HG03558 (cell line): ENCODE results near the gene RNU1-2.
"Not testable (repeated sequence)": the region's sequence is repeated elsewhere in the genome, so short reads cannot be mapped to it uniquely, and the experiment has no call there.

Source experiments
- ATAC-seq: cut with Tn5 transposase; IDR thresholded peaks from one replicate; pipeline ENCODE4 v1.9.1; 2021; ENCODE audit warnings: moderate number of reproducible peaks; ENCODE audit not compliant: unreplicated experiment; ENCODE audit errors: extremely low read depth

Gene RNU1-2

DNA sequence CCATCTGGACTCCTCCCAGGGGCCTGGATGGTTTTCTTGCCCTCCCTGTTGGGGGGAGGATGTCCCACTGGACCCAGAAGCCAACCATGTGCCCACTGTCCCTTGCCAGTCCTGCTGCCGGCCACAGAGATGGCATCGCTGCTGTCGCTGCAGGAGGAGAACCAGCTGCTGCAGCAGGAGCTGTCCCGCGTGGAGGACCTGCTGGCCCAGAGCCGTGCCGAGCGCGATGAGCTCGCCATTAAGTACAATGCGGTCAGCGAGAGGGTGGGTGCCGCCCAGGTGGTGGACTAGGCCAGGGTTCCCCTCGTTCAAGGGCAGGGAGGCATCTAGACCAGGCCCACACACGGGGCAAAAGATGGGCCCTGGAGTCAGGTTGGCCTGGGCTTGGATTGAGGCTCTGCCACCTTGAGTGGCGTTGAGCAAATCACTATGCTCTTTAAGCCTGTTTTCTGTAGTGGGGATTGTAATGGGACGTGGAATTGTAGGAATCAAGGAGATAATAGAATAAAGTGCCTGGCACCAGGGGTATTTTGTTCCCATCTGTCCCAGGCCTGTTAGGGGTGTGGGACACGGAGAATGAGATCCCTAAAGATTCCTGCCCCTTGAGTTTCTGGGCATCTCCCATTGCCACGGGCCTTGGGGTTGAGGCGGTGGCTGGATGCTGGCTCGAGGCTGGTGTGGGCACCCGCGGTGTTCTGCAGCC lies 28.6 kb downstream of the RNU1-2 start:
- ATAC-seq = no peak

DNA sequence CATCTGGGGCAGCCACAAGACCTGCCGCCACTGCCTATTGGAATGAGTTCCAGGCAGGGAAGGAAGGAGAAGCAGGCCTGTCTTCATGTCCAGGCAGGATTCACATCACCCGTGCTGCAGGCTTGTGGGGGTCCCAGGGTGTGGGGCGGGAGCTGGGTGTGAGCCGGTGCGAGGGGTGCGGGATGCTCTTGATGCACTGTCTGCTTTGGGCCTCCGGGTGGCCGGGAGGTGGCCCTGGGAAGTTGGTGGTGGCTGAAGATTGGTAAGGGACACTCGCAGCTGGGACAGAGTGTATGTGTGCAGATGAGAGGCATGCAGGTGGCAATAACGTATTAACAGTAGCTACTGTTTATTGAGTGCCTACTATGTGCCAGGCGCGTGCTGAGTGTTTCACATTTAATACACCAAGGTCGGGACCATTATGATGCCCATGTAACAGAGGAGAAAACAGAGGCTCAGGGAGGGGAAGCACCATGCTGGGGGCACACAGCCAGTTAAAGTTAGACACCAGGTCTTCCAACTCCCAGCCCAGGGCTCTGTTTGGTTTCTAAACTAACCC lies 29.2 kb downstream of the RNU1-2 start:
- ATAC-seq = no peak

DNA sequence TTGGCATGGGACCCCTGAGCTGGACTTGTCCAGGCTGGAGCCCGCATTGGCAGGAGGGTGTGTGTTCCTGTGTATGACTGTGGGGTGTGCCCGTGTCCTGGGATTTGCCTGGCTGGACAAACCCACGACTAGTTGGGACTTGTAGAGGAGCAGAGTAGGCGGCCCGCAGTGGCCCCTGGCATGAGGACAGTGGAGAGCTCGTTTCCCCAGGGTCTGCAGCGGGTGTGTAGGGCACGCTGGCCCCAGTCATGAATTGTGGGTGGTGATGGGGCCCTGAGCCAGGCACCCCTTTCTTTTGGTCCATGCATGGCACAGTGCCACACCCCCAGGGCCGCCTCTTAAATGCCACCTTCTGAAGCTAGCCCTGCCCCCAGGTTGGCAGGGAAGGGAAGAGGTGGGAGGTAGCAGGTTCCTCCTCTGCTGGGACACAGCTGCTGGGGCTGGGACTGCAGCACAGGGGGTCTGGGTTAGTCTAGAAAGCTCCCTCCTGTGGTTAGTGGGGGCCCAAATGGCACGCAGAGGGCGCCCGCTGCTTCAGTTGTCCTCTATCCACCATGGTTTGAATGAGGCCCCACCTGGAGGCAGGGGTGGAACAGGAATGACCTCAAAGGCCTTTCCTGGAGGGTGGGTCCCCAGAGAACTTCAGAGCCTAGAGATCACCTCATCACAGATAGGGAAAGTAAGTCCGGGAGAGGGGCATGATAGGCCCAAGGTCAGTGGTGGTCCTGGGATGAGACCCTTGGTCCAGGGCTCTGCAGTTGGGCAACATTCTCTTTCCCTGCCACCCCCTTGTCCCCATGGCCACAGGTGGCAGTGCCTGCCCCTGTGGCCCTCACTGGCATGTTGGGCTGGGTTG lies 30.1 kb downstream of the RNU1-2 start:
- ATAC-seq = no peak

DNA sequence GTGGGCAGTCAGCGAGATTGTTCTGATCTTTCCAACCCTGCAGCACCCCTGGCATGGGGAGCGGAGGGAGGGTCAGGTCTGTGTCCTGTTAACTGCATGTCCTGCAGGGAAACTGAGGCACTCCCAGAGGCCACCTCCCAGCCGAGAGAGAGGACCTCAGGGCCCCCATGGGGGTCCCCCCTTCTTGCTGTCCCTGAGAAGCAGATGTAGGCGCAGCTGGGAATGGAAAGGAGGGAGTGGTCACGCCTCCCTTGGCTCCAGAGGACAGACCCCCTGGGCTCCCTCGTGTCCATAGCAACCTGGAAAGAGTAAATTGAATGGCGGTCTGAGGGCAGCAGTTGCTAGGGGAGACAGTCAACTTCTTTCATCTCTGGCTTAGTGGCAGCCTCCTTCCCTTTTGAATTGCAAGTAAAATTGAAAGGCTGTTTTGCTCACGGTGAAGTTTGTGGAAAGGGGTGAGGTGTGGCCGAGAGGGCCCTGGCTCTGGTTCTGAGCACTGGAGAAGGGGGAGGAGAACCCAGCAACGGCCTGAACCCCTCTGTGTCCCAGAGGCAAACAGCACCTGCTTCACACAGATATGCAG lies 30.8 kb downstream of the RNU1-2 start:
- no peak for ATAC-seq

DNA sequence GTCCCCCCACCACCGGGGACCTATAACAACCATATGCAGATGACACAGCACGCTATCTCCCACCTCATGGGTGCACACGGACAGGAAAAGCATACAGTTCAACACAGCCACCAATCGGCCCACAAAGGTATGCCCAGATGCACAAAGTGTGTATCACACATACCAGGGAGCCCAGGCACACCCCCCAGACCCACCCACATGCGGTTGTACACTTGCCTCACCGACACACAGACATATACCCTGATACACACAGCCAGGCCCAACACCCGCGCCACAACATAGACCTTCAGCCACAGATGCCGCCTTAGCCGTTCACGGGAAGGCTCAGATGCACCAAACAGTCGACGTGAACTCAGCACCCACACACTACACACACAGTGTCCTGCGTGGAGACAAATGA lies 31.5 kb downstream of the RNU1-2 start:
- no peak for ATAC-seq

DNA sequence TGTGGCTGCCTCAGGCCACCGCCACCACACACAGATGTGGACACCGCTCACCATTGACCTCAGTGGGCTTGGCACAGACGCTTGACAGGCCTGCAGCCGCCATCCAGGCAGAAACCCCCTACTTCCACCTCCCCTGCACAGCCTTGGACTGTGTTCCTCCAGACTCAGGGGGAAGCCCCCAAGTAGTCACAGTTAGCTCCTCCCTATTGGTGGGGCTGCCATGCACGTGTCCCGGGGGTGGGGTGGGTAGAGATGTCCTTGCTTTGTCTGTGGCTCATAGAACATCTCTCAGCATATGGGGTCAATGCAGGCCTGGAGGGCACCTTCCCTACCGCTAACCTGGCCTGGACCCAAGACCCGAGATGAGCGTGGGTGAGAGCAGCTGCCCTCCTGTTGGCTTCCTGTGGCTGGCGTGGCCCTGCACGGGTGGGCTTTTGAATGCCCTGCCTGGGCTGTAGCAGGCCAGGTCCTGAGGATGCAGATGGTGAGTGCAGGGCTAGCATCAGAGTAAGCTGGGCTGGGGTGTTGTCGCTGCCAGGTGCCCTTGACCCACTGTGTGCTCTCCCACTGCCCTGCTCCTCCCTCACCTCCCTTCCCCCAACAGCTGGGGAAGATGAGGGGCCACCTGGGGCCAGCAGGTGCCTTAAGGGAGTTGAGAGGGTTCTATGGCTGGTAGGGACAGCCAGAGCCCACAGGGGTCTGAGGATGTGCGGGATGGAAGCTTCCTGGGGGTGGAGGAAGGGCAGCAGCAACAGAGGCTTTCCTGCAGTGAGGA lies 32.1 kb downstream of the RNU1-2 start:
- no peak for ATAC-seq

DNA sequence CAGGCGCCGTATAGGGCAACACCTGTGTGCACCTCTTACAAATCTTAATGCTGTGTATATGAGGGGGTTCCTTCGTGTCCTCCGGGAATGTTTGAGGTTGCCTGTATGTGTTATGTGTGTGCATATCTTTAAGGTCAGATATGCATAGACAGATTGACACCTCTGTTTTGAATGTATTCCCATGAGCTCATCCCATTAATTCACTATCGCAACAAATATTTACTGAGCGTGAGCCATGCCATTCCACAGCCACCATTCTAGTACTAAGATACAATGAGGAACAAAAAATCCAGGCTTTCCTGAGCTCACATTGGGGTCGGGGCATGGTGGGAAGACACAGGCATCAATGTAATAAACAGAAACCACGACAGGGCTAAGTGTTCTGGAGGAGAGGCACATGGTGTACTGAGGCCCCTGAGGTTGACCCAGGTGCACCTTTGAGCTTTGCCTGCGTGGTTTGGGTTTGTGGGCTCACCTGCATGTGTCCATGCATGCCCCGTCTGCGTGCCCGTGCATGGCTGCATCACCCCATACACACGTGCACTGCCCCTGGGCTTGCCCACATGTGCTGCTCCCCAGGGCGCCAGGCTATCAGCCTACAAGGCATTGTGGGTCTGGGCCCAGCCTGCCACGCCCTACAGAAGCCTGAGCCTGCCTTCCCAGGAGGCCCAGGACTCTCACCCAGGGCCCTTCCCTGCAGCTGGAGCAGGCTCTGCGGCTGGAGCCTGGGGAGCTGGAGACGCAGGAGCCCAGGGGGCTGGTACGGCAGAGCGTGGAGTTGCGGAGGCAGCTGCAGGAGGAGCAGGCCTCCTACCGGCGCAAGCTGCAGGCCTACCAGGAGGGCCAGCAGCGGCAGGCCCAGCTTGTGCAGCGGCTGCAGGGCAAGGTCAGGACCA lies 33.6 kb downstream of the RNU1-2 start:
- ATAC-seq = not testable (repeated sequence)

DNA sequence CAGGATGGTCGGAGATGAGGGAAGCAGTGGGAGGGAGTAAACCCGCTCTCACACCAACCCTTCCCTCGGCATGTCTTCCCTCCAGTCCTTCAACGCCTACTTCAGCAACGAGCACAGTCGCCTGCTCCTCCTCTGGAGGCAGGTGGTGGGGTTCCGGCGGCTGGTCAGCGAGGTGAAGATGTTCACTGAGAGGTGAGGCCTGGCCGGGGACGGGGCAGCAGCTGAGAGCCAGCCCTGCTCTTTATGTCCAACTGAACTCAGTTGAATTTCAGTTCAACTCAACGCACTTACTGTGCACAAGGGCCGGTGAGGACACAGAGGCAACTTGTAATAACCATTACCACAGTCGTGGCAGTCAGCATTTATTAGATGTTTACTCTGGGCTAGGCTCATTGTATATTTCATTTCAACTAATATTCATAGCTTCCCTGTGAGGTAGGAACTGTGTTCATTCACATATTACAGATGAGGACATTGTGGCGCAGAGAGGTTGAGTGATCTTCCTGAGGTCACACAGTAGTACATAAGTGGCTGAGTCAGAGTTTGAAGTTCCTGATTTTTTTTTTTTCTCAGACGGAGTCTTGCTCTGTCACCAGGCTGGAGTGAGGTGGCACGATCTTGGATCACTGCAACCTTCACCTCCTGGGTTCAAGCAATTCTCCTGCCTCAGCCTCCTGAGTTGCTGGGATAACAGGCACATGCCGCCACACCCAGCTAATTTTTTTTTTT lies 35.6 kb downstream of the RNU1-2 start:
- ATAC-seq = not testable (repeated sequence)

DNA sequence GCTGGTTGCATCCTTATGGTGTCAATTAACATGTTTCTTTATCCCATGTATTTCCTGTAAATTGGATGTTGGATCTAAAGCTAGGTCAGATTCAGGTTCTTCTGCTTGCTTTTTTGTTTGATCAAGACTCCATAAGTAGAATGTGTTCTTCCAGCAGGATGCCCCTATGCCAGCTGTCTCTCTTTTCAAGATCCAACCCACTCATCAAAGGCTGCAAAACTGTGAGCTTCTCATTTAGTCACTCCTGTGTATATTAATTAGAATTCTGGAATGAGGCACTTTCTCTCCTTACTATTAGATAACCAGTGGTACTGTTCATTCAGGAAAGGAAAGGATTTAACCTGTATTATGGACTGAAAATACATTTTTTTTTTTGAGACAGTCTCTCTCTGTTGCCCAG lies 38.2 kb downstream of the RNU1-2 start:
- not testable (repeated sequence) for ATAC-seq

DNA sequence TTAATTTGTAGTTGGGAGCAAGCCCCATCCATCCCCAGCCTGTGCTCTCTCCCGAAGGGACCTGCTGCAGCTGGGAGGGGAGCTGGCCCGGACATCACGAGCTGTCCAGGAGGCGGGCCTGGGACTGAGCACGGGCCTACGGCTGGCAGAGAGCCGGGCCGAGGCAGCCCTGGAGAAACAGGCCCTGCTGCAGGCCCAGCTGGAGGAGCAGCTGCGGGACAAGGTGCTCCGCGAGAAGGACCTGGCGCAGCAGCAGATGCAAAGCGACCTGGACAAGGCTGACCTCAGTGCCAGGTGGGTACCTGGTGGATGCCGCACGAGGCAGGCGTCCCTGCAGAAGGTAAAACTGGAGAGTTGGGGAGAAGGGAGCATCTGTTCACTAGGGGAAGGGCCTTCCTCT lies 40.8 kb downstream of the RNU1-2 start:
- not testable (repeated sequence) for ATAC-seq

DNA sequence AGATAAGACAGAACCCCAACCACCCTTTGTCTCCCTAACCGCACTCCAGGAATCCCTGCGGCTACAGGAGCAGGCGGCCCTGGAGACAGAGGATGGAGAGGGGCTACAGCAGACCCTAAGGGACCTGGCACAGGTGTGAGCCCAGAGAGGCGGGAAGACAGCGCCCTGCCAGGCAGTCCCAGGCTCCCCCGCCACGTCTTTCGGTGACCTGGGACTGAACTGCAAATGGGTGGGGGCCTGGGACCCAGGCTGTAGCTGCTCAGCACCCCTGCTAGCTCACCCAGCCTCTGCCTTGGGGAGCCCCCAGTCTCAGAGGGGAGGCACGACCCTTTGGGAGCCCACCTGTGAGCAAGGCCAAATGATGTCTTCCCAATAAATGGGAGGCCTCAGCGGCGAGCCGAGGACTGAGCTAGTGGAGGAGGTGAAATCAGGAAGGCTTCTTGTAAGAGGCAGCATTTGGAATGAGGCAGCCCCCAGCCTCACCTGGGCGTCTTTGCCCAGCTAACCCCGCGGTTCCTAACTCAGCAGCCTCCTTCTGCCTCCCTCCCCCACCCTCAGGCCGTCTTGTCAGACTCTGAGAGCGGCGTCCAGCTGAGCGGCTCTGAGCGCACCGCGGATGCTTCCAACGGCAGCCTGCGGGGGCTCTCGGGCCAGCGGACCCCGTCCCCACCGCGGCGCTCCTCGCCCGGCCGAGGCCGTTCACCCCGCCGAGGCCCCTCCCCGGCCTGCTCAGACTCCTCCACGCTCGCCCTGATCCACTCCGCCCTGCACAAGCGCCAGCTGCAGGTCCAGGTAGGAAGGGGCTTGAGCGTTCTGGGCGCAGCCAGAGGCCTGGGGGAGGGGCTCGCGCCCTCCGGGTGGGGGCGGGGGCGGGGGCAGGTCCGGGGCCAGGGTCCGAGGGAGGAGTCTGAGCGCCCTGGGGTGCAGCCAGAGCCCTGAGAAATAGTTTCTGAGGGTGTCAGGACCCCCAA lies 42.9 kb downstream of the RNU1-2 start:
- ATAC-seq = no peak

DNA sequence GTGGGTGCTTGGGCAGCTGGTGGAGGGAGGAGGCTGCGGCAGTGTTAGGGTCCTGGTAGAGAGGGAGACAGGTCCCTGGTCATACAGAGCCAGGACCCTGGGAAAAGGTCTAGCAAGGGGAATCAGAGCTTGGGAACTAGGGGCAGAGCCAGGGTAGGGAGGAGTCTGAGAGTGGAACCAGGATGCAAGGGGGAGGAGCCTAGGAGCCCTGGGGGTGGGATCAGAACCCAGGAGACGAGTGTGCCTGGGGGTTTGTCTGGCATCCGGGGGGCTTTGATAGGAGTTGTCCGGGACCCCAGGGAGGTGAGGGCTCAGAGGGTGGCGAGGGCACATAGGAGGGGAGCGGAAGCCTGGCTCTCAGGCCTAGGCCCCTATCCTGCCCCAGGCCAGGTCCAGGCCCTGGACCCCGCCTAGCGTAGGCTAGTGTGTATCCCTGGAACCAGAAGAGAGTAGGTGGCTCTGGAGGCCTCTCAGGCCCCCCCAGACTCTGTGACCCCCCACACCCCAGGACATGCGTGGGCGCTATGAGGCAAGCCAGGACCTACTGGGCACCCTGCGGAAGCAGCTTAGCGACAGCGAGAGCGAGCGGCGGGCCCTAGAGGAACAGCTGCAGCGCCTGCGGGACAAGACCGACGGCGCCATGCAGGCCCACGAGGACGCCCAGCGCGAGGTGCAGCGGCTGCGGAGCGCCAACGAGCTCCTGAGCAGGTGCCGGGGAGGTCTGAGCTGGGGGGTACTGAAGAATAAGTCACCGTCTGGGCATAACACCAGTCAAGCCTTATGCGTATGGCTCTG lies 43.8 kb downstream of the RNU1-2 start:
- ATAC-seq = not testable (repeated sequence)

DNA sequence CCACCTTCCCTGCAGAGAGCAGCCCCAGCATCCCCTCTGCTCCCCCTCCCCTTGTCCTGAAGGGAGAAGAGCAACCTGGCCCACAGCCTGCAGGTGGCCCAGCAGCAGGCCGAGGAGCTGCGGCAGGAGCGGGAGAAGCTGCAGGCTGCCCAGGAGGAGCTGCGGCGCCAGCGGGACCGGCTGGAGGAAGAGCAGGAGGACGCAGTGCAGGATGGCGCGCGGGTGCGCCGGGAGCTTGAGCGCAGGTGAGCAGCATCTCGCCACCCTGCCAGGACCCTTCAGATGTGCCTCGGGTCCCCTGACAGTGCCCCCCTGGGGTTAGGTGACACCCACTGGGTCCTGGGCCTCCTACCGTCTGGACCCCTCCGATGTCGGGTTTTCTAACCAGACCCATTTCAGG lies 48.3 kb downstream of the RNU1-2 start:
- ATAC-seq = no peak

DNA sequence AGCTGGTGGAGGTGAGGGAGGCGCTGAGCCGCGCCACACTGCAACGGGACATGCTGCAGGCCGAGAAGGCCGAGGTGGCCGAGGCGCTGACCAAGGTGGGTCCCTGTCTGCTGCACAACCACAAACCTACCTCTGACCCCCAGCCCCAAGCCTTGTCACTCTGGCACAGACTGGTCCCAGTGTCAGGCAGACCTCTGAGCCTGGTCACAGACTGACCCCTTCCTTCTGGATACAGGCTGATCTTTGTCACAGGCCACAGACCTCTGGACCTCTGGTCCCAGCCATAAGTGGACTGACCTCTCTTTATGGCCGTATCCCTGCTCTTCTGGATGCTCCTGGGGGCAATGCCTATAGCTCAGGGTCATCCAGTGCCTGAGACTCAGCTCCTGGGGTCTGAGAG lies 49.7 kb downstream of the RNU1-2 start:
- not testable (repeated sequence) for ATAC-seq
